Tibial artery (tissue), 4 donors: ENCODE measurements around the gene ASB10.

ENCODE experiments used
- DNase-seq, 2 donors: peaks; one replicate each; pipeline ENCODE4 v3.0.0-alpha.2; 2019
- H3K27ac ChIP-seq, 2 donors: fragments of 200-600 bp; sonication (generic) in 1 of 2; 1 replicate in 1 of 2; 2 replicates in 1 of 2; pipeline ENCODE4 v1.5.1; 2018 to 2019; ENCODE audit warnings: mild to moderate bottlenecking in 1 of 2
- H3K27me3 ChIP-seq, 2 donors: fragments of 200-600 bp; sonication (generic) in 1 of 2; one replicate each; pipeline versions ENCODE4 v1.5.1 to v1.6.0; 2016 to 2019
- H3K36me3 ChIP-seq, 3 donors: fragments of 200-600 bp; sonication (generic) in 2 of 3; one replicate each; pipeline ENCODE4 v1.5.1; 2016 to 2019; ENCODE audit warnings: mild to moderate bottlenecking in 2 of 3
- H3K4me1 ChIP-seq, 4 donors: fragments of 200-600 bp; sonication (generic) in 2 of 4; 1 replicate in 3 of 4; 2 replicates in 1 of 4; pipeline ENCODE4 v1.5.1; 2016 to 2019
- H3K4me3 ChIP-seq, 2 donors: fragments of 200-600 bp; sonication (generic) in 1 of 2; 1 replicate in 1 of 2; 2 replicates in 1 of 2; pipeline ENCODE4 v1.5.1; 2018 to 2019; ENCODE audit warnings: mild to moderate bottlenecking in 2 of 2
- H3K9me3 ChIP-seq, 3 donors: fragments of 200-600 bp; sonication (generic) in 1 of 3; one replicate each; pipeline ENCODE4 v1.5.1; 2016 to 2019
- intact Hi-C: fragments of 100-400 bp; cut with DNase I; formaldehyde crosslinking; loops from one replicate; pipeline ENCODE4 v1.15.0; 2023; ENCODE audit warnings: low total_unique reads
- TF ChIP-seq, protein P1 (sequence below), 2 experiments: fragments of 200-600 bp in 1 of 2; fragments of 450-650 bp in 1 of 2; IDR thresholded peaks; one replicate each; pipeline ENCODE4 v1.5.1; 2017 to 2019; ENCODE audit warnings: antibody characterized with exemption in 2 of 2, mild to moderate bottlenecking in 1 of 2, moderate library complexity in 1 of 2

Gene ASB10

GRCh38 chr7:151232091-151232916, 45.3 kb upstream of the ASB10 start, which contains the start of gene CHPF2:
CHPF2 (plus strand) TSS chr7:151232483; CDS start chr7:151234012, 1,529 bp downstream.
- peak; percentile 93 to 95 for DNase-seq
- peaks cover 15 to 26% (median 25%) of the 10 kb centered on the region in 3 donors for H3K36me3 ChIP-seq
- peaks cover 4 to 34% (median 24%) of the 10 kb centered on the region in 4 donors for H3K4me1 ChIP-seq
- H3K9me3 ChIP-seq: no peaks in the 10 kb centered on the region
- intact Hi-C loops: no loop called here
- TF ChIP-seq, protein P1, sequence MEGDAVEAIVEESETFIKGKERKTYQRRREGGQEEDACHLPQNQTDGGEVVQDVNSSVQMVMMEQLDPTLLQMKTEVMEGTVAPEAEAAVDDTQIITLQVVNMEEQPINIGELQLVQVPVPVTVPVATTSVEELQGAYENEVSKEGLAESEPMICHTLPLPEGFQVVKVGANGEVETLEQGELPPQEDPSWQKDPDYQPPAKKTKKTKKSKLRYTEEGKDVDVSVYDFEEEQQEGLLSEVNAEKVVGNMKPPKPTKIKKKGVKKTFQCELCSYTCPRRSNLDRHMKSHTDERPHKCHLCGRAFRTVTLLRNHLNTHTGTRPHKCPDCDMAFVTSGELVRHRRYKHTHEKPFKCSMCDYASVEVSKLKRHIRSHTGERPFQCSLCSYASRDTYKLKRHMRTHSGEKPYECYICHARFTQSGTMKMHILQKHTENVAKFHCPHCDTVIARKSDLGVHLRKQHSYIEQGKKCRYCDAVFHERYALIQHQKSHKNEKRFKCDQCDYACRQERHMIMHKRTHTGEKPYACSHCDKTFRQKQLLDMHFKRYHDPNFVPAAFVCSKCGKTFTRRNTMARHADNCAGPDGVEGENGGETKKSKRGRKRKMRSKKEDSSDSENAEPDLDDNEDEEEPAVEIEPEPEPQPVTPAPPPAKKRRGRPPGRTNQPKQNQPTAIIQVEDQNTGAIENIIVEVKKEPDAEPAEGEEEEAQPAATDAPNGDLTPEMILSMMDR (IDR thresholded peaks at IDR 0.05): no peak
- peak within 1 kb of the TSS; percentile 85 to 95 for H3K4me3 ChIP-seq
- H3K27me3 ChIP-seq: no peaks in the 10 kb centered on the region
- peak within 1 kb of the TSS; percentile 84 to 87 for H3K27ac ChIP-seq

- Histone ChIP-seq H3K4me1 (peaks cover 4 to 37% (median 29%) of the 10 kb centered on the region in 4 donors), H3K4me3 (no peak overlapping the region), H3K27ac (peak overlapping the region in 1 of 2 donors; percentile 84), H3K36me3 (peaks cover 12 to 14% (median 13%) of the 10 kb centered on the region in 3 donors), H3K9me3 (no peaks in the 10 kb centered on the region), H3K27me3 (no peaks in the 10 kb centered on the region)
- TF ChIP-seq, protein P1 (IDR thresholded peaks at IDR 0.05): no peak
- no peak for DNase-seq
- intact Hi-C loops: no loop called here
Observed at GRCh38 chr7:151231080-151231479, 44.0 kb upstream of the ASB10 start.

GRCh38 chr7:151229249-151229648, 42.2 kb upstream of the ASB10 start:
- Histone ChIP-seq H3K4me1 (peaks cover 4 to 45% (median 35%) of the 10 kb centered on the region in 4 donors), H3K9me3 (no peaks in the 10 kb centered on the region), H3K27ac (no peak overlapping the region), H3K27me3 (no peaks in the 10 kb centered on the region), H3K36me3 (peaks cover 0 to 9% (median 9%) of the 10 kb centered on the region in 3 donors), H3K4me3 (no peak overlapping the region)
- no peak for DNase-seq
- intact Hi-C loops: no loop called here
- TF ChIP-seq, protein P1 (IDR thresholded peaks at IDR 0.05): no peak

DNA sequence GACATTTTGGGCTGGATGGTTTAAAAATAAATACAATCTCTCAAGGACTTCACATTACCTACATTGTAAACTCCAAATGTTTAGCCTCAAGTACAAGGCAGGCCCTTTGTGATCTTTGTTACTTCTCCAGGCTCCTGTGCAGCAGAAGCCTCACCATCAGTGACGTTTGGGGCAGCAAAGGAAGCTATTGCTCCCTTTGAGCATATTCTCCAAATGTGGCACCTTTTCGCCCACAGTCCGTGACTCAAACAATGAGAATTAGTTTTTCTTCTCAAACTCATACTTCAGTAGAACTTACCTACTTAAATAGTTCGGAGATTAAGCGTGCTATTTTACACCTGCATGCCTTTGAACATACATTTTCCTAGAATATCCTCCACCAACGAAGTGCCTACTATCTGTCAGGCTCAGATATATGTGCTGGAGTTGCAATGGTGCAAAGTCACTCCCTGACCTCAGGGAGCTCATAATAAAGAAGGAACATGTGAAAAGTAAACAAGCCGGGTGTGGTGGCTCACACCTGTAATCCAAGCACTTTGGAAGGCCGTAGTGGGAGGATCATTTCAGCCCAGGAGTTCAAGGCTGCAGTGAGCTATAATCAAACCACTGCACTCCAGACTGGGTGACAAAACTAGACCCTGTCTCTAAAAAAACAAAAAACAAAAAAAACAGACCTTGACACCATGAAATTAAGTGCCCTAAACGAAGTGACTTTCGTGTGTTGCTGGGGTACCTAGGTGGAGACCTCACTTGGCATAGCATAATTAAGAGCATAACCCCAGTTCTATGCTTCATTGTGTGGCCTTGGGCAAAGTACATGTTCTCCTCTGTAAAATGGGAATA, 41.2 kb upstream of the ASB10 start:
- Histone ChIP-seq H3K9me3 (no peaks in the 10 kb centered on the region), H3K27ac (peak overlapping the region; percentile 73 to 91), H3K27me3 (no peaks in the 10 kb centered on the region), H3K4me3 (peak overlapping the region; percentile 83 to 89), H3K36me3 (peaks cover 7 to 19% (median 19%) of the 10 kb centered on the region in 3 donors), H3K4me1 (peaks cover 4 to 35% (median 25%) of the 10 kb centered on the region in 4 donors)
- DNase-seq: peak in 1 of 2 donors; percentile 31
- TF ChIP-seq, protein P1 (IDR thresholded peaks at IDR 0.05): no peak
- intact Hi-C loops: no loop called here

GRCh38 chr7:151226875-151227782, 40.1 kb upstream of the ASB10 start, which contains the start of gene ABCF2:
ABCF2 (minus strand) TSS chr7:151227205; CDS start chr7:151226458, 747 bp downstream.
- H3K27ac ChIP-seq: peak within 1 kb of the TSS; percentile 73 to 91
- TF ChIP-seq, protein P1 (IDR thresholded peaks at IDR 0.05): no peak
- H3K27me3 ChIP-seq: no peaks in the 10 kb centered on the region
- intact Hi-C loops: no loop called here
- no peaks in the 10 kb centered on the region for H3K9me3 ChIP-seq
- H3K36me3 ChIP-seq: peaks cover 18 to 30% (median 30%) of the 10 kb centered on the region in 3 donors
- H3K4me1 ChIP-seq: peaks cover 4 to 31% (median 21%) of the 10 kb centered on the region in 4 donors
- peak; percentile 100 for DNase-seq
- H3K4me3 ChIP-seq: peak within 1 kb of the TSS; percentile 83 to 89
